Fibroblast of lung (primary cell): Measurements from ENCODE around the gene COPB1.

Experiments
- CTCF ChIP-seq, 2 donors: IDR thresholded peaks in 1 of 2; conservative IDR thresholded peaks in 1 of 2; 1 replicate in 1 of 2; 2 replicates in 1 of 2; pipeline ENCODE4 v1.5.1; 2011 to 2012; ENCODE audit warnings: low read length in 2 of 2, control low read depth in 1 of 2, inconsistent platforms in 1 of 2, low read depth in 1 of 2, mild to moderate bottlenecking in 1 of 2
- EZH2 ChIP-seq: IDR thresholded peaks from 2 replicates; pipeline ENCODE4 v1.5.1; 2012; ENCODE audit warnings: low read length, control low read depth, mild to moderate bottlenecking; ENCODE audit errors: missing control alignments

GRCh38 chr11:14460147-14460546, 39.5 kb downstream of the COPB1 start:
- no peak for TF ChIP-seq CTCF (conservative IDR thresholded peaks at IDR 0.05 in 1 of 2, IDR thresholded peaks at IDR 0.05 in 1 of 2; ENCODE audit: low read depth in 1 of 2, low read length in 2 of 2)
- no peak for TF ChIP-seq EZH2
